HG03097 (cell line): Measurements from ENCODE around the gene KCNS1.

Experiments used
- ATAC-seq: cut with Tn5 transposase; IDR thresholded peaks from one replicate; pipeline ENCODE4 v1.9.1; 2021; ENCODE audit not compliant: unreplicated experiment, low FRiP score

Gene KCNS1

GRCh38 chr20:45053430-45054351 is 47.2 kb downstream of the KCNS1 start:
- ATAC-seq, result no peak

- no peak for ATAC-seq
Observed at GRCh38 chr20:45052698-45053429, 48.1 kb downstream of the KCNS1 start.

DNA sequence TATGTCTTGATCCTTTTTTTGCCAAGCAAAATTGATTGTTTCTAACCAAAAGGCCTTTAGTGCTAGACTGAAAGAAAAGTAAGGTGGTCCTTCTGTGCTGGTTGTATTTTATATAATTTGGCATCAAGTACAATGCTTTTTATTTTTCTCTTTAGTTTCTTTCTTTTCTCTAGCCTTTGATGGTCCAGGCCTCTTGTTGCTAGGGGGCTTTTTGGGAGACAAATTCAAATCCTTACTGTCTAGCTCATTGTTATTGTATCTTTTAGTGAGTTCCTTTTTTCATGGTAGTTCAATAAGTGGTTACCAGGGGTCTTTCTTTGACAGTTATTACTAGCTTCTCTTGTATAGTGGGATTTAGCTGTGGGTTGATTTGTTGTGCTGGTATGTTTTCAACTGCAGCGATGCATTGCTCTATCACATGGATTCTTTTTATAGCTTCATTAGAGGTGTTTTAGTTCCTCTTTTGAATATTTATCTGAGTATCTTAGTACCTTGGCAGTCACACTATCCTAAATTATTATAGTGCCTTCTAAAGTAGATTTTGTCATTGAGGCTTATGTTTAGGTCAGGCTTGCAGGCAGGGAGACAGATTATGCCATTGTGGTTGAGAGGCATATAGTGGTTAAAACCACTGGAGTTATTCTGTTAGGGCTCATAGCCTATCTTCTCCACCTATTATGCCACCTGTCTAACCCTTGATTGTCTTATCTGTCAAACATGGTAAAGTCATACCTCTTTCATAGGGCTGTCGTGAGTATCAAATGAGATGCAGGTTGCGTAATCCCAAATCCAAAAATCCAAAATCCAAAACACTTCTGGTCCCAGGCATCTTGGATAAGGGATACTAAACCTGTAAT is 49.5 kb downstream of the KCNS1 start:
- no peak for ATAC-seq

GRCh38 chr20:45049904-45050471 is 50.9 kb downstream of the KCNS1 start:
- no peak for ATAC-seq

- ATAC-seq, result no peak
Observed at GRCh38 chr20:45049438-45049837, 51.5 kb downstream of the KCNS1 start.

GRCh38 chr20:45047581-45048119 is 53.3 kb downstream of the KCNS1 start:
- ATAC-seq, result no peak

DNA sequence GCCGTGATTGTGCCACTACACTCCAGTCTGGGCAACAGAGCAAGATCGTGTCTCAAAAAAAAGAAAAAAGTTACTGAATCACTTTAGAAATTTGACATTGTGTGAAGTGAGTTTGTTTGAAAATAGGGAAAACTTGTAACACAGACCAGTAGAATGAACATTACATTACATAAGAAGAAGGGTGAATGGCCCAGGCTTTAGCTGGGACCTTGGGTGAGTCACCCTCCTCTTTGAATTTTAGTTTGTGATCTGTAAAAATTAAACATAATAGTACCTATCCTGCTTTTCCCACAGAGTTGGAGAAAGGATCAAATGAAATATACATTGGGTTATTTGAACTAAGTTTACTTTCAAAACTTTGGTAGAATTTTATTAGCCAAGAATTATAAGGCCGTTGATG is 56.3 kb downstream of the KCNS1 start:
- ATAC-seq, result no peak

GRCh38 chr20:45044084-45044573 is 56.8 kb downstream of the KCNS1 start:
- ATAC-seq, result no peak

DNA sequence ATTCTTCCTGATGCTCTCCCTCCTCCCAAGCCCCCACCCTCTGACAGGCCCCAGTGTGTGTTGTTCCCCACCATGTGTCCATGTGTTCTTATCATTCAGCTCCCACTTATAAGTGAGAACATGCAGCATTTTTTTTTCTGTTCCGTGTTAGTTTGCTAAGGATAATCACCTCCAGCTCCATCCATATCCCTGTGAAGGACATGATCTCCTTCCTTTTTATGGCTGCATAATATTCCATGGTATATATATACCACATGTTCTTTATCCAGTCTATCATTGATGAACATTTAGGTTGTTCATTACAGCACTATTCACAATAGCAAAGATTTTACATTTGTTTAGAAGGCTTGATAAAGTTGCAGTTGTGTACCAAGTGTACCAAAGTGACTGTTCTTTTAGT is 57.9 kb downstream of the KCNS1 start:
- no peak for ATAC-seq
